Measurements from ENCODE around the gene ANKRD63.

Gene ANKRD63

DNA sequence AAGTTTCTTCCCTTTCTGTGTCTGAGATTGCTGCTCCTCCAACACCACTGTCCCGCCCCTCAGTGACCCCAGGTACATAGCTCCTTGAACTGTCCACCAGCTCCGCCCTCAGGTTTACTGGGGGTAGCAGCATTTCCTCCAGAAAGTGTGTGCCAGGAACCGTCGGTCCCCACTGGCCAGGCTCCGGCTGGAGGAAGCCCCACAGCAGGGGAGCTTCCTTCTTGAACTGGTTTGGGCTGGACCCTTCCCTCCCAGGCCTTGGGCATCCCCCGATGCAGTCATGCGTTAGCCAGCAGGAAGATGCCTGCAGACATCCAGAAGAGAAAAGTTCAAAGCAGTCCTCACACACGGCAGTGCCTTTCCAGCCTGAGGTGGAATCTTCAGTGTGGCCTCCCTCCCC is 24.3 kb downstream of the ANKRD63 start:
- DNase-seq (ENCODE audit: low read depth, low spot score): no peak

DNA sequence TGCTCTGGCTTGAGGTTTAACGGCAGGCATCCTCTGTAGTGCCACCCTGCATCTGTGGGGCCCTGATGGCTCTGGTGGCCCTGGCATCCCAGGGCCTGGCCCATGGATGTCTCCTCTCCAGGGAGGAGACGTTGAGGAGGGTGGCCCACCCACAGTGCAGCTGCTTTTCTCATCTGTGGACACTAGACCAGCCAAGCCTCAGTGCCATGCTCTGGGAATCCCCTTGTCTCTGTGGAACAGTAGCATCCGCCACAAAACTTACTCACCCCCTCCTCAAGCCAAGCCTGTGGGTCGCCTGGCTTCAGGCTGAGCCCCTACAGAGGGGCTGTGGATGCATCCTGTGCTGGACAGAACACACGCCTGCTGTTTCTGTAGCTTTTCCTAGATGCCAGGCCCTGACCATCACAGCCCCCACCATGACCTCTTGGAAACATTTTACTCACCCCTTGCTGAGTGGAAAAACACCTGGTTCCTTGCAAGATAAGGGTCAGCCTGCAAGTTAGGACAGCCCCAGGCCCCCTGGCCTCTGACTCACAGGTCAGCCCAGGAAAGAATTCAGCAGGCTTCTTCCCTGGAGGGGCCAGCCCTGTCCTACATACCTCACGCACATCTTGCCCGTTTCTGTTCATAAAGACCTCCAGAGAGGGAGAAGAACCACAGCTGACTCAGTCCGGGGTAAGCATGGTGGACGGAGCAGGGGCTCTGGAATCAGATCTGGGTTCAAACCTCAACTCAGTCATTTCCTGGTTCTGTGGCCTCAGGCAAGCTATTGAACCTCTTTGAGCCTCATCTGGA is 25.0 kb downstream of the ANKRD63 start:
- no peak for DNase-seq (ENCODE audit: low read depth, low spot score)

DNA sequence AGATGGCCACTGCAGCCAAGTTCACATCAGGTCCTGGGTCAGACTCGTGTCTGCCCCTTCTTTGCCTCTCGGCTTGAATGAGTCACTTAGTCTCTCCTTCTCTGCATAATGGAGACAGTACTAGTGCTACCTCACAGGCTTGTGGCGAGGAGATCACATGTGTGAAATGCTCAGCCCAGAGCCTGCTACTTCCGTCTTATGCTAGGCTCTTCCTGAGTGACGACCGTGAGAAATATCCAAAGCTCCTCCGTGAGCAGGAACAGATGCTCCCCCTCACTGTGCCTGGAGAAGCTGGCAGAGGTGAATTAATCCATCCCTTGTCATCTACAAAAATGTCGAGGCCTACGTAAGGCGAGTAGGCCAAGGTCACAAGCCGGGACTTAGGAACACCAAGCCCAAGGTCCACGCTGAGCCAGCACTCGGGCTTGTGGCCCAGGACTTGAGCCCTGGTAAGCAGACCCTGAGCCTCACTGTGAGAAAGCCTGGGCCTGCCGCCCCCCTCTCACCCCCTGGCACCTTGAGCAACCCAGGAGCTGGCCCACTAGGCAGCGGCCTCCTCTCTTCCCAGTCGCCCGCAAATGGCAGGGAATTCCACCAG is 26.1 kb downstream of the ANKRD63 start:
- DNase-seq (ENCODE audit: low read depth, low spot score): no peak

DNA sequence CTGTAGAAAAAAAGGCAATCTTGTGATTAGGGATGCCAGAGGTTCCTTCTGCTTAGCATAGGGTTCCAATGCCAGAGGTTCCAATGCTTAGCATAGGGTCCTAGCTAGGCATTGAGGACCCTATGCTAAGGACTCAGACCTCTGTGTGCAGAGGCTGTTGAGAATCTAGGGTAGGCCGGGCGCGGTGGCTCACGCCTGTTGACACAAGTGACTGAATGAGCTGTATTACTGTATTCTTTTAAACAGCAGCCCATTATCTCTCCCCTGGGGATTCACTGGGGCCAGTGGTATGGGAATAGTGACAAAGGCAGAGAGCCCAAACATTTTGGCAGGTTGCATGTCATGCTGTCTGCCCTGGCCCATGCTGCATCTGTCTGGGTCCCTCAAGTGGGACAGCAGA is 27.8 kb downstream of the ANKRD63 start:
- DNase-seq (ENCODE audit: low read depth, low spot score): no peak

DNA sequence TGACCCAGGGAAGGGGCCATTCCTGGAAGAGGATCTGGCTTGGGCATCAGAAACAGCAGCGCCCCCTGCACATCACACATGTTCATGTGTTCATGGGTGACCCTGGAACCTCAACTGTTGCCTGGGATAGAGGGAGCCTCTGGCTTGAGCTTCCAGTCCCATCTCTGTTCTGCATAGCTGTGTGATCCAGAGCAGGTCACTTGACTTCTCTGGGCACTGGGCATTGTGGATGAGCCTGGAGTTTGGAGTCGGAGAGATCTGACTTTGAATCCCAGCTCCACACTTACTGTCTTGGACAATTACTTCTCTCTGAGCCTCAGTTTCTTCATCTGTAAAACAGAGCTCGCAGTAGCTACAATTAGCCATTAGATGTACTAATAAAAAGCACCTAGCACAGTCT is 28.4 kb downstream of the ANKRD63 start:
- DNase-seq (ENCODE audit: low read depth, low spot score): no peak

DNA sequence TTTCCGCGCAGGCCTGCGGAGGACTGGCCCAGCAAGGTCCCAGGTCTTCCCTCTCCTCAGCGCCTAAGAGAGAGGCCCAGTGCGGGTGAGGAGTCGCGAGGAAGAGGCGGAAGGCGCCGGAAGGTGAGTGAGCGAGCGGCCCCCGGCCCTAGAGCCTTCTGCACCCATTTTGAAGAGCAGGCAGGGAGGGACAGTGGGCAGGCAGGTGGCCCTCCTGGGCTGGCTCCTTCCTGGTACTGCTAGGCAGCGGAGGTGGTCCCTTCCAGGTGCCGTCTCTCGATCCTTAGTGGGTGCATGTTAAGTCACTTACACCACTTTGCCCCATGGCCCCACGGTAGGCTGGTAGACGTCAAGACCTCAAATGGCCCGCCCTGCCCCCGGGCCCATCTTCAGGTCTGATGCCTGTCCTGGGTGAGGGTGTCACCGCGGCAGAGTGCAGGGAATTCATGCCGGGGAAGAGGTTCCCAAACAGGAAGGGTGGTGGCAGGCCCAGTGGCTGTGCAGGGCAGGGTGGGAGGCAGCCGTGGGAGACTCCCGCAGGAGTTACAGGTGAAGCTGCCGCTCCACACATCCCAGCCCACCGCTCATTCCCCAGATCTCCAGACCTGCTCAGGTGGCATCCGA is 29.6 kb downstream of the ANKRD63 start:
- no peak for DNase-seq (ENCODE audit: low read depth, low spot score)

DNA sequence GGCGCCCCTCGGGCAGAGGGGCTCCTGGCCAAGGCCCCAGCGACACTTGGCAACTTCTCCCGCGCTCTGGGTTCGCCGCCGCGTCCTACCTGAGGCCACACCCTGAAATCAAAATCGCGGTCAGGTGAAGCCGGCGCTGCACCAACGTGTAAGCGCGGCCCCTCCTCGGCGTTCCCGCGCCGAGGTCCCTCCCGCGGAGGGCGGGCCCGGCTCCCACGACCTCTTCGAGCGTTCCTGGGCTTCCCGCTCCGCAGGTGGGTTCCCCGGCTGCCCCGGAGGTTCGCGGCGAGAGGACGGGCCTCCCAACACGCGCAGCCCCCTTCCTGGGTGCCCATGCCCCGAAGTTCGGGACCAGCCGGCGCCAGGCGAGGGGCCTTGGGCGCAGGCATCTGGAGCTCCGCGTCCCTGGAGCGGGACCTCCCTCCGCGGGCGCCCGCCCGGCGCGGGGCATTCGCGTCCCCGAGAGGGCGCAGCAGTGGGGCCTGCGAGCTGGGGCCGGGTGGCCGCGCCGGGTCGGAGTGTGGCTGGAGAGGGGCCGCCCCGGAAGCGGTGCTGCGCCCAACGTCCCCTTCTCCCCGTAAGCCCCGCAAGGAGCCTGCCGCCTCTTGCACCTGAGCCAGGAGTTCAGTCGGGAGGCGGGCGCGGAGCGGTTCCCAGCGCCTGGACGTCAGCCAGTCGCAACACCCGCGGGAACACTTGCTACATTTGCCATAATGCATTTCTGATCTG is 30.3 kb downstream of the ANKRD63 start:
- no peak for DNase-seq (ENCODE audit: low read depth, low spot score)

DNA sequence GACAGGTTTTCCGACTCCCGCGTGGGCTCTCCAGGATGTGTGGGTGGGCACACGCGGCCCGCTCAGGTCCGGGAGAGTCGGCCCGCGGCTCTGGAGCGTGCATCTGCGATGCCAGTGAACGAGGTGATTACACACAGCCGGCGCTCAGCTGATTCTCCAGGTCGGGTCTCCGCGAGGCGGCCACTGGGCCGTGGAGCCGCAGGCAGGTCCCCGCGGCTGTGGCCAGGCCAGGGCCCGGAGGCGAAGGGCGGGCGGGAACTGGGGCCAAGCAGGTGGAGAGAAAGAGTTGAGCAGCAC is 30.8 kb downstream of the ANKRD63 start:
- no peak for DNase-seq (ENCODE audit: low read depth, low spot score)

DNA sequence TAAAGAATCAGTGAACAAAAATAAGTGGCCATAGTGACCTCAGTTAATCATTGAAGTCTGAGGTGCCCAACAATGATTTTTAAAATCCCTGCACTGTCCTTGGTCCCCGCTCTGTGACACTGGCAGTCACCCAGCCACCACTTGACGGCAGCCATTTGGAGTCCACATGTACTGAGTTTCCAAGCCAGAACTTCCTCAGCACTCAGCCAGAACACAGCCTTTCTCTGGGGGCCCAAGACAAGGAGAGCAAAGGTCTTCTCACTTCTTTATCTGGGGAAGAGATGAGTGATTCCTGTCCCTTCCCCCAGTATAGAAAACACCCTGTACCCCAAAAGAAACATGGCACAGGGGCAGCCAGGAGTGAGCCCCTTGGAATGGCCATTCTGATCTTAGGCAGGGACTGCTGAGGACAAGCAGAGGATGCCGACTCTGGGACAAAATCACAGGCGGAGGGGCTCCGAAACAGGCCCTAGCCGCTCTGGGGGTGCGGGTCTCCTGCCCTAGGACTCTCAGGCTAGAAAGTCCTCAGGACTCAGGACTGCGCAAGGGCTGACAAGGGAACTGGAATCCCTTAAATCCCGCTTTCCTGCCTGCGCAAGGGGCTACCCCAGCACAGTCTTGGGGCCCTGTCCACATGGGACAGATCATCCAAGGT is 31.3 kb downstream of the ANKRD63 start:
- DNase-seq (ENCODE audit: low read depth, low spot score): no peak

DNA sequence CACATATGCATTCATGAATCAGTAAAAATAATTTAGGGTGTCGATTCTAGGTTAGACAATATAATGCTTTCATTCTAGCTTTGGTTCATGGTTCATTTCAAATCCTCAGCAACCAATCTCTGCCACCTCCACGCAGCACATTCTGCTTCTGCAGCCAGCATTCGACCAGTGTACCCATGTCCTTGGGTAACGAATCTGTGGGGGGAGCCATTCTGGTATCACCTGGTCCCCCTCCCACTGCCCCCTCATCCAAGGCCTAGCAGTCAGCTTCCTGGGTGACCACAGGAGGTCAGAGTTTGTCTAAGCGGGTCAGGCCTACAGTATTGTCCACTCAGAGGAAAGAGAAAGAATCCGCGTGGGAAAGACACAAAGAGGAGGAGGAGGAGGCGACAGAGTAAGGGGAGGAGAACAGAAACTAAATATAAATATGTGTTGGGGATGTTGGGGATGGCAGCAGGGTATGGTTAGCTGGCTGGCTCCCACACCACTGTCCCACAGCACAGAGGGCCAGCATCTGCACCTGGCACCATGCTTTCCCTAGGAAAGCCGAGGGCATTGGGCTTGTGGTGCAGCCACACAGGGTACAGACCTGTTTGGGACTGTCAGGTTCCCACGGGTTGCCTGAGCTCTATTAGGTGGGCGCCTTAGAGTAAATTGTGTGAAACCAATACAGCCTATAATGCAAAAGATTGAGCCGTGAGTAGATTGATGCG is 31.9 kb downstream of the ANKRD63 start:
- DNase-seq (ENCODE audit: low read depth, low spot score): no peak

DNA sequence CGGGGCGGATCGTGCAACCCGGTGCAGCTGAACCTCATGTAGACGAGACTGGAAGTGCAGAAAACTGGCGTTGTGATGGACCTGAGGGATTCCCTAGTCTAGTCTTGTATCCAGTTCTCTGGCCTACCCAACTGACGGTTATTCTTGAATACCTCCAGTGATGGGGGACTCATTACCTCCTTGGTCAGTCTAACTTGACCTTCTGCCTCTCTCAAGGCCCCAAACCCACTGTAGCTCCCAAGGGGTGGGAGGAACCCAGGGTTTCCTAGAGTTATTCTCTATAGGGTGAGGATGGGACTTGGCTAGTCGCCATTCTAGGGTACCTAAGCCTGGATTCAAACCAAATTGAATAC is 32.6 kb downstream of the ANKRD63 start:
- DNase-seq (ENCODE audit: low read depth, low spot score): no peak

DNA sequence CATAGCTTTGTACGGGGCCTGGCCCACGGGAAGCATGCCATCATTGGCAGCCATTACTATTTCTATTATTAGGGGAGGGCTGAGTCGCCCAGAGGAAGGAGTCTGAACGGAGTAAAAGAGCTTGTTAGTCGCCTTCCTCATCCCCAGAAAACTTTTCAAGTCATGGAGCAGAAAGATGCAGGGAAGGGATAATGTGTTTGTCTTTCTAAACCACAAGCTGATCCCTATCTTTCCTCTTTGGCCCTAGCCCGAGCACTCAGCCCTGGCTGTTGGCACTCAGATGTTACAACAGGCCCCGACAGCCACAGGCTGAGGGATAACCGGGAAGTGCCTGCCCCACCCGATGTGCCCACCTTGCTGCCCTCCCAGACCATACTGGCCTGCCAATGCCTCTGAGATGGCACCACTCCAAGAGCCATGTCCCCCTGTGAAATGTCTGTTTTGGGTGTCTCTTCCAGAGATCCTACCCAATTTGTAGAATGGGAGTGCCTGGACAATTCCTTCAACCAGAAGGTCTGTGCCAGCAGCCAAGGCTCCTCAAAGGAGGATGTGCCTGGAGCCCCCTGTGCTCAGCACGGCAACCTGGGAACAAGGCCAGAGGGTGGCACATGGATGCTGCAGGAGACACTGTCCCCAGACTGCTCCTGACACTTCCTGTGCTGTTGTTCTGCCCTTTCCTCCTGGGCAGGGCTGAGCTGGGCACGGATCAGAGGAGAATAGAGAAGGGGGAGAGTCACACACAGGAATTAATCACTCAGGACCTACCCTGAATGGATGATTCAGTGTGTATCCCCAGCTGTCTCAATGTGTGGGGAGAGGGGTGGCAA is 33.2 kb downstream of the ANKRD63 start:
- DNase-seq (ENCODE audit: low read depth, low spot score): no peak

DNA sequence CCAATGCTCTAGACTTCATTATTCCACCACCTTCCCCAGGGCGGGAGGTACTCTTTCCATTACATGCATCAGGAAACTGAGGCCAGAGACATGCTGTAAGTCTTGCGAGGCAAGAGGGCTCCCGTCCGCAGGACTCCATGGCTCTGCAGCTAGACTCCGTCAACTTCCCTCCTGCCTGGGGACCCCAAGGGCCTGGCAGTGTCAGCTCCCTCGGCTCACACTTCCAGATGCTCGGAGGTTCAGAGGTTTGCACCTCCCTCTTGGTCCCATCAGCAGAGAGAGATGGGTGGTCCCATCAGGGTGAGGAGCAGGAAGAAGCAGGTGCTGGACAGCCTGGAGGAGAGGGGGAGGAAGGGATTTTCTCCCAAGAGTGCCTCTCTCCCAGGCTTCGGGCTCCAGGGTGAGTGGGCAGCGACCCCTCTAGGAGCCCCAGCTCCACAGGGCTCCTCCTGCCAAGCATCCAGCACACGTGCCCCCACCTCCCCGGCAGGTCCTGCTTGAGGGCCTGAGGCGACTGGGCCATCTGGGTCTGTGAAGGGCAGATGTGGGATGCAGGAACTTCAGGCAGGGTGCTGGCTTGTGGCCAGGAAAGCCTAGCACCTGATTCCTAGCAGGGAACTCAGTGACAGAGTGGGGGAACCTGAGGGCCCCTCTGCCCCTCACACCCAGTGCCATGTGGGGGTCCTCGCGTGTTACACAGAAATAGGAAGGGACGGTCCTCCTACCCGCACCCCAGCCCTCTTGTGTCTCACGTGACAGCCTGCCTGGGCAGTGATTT is 34.7 kb downstream of the ANKRD63 start:
- DNase-seq (ENCODE audit: low read depth, low spot score): no peak

DNA sequence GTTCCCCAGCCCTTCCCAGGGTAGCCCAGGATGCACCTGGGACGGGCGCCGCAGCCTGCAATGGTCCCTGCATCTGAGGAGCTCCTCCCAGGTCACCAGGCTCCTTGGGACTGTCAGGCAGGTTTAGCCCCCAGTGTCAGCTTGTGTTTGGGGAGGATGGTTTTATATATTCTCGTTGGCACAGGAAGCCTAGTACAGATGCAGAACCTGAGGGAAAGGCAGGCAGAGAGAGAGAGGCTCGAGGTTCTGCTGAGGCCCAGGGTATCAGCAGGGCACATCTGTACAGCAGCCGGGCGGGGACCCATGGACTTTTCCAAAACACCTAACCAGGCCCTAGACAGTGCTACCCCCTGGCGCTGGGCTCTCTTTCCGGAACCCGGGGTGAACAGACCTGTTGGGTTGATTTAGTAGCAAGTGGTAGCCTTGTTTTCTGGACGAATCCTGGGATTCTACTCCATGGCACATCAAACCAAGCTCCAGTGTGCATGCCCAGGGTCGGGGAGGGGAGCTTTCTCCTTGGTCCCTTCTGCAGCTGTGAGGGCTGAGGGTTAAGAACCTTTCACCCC is 35.4 kb downstream of the ANKRD63 start:
- DNase-seq (ENCODE audit: low read depth, low spot score): no peak

DNA sequence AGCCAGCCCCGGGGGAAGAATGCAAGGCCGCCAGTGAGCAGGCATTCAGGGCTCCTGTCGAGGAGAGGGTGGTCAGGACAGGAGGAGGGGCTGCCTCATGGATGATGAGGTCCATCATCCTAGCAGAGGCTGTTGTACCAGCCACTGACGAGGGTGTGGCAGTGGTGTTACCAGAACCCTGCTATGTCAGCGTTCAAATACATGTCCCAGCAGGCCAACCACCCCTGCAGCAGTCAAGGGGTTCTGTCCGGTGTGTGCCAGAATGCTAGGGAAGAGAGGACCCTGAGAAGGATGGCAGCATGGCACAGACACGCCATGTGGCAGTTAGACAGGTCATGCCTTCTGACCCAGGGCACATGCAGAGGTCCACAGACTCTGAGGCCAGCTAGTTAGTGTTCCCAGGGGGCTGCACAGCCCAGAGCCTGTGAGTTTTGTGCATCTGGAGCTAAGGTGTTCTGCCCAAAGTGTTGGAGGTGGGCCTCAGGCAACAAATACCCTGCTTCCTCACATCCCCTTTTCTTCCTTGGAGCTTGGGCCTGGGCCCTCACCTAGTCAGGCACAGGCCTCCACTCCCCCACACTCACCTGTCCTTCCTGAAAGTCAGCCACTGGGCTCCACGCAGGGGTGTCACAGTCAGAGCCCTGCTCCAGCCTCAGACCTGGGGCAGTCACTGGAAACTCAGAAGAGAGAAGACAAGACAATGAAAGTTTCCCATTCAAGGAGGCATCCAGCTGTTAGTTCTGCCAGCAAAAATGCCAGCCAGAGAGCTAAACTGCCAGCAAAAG is 36.2 kb downstream of the ANKRD63 start:
- DNase-seq (ENCODE audit: low read depth, low spot score): no peak

DNA sequence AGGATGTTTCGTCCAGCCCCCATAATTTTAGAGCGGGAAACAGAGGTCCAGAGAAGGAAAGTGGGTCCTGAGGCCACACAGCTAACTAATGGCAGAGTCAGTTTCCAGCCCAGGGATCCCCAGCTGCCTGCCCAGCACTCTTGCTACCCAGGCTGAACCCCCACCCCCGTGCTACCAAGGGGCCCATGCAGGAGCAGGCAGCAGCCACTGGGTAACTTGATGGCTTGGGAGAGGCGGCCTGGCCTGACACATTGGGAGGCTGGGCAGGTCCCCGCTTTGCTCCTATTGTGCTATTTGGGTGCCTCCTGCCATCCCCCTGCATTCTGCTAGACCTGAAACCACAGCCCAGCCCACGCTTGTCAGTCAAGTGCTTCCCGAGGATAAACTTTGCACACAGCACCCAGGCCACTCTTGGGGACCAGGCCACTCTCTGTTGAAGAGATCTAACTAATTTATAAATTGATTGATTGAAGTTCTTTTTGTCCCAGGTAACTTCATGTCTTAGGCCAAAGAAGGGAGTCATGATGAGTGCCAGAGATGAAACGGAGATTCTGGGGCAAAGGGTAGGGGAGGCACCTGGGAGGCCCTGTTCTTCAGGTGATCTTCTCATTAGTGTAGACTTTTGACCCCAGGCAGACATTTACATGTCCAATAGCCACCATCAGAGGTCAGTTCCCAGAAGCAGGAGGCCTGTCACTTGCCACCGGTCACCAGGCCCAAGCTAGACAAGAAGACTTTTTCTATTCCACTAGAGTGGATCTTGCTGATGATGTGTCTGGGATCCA is 37.0 kb downstream of the ANKRD63 start:
- DNase-seq (ENCODE audit: low read depth, low spot score): no peak

DNA sequence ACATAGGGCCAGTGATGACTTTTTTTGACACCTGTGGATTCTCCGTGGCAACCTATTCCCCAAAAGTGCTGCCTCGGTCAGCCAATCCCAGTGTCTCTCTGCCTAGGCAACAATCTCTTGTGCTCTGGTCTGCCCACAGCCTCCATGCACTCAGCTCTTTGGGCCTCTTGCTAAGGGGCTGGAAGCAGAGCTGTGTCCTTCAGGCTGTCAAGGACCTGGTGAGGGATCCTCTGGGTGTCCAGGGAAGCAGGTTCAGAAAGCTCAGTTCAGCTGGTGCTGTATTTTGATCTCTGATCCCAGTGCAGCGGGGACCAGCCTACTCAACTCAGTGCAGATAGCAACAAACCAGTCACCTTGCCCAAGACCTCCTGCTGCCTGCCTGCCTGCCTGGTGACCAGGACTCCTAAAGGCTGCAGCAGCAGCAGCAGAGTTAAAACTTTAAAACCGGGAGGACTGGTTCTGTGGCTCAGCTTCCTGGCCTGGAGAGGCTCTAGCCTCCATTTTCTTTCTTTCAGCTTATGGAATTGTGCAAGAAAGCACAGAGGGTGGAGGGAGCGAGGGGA is 37.8 kb downstream of the ANKRD63 start:
- DNase-seq (ENCODE audit: low read depth, low spot score): no peak

All from brain pericyte (primary cell).